ENCODE results near the gene LGMN. TPM values are rescaled to one million over a fixed set of nuclear protein-coding genes. Genes with fewer than 3 reads are reported as not detected.
A peak's percentile ranks its signal among the peaks of the same experiment; 100 is the strongest.

LGMN gene
- total RNA-seq, 2 donors from 2014 or later, result 3.6 to 16.5 TPM

GRCh38 chr14:92704821-92705220, 43.6 kb downstream of the LGMN start:
- Mint-ChIP-seq H3K36me3 (ENCODE audit: low read depth) (no peaks in the 10 kb centered on the region), H3K27ac (no peak overlapping the region), H3K4me1 (no peaks in the 10 kb centered on the region), H3K27me3 (peaks cover 6% of the 10 kb centered on the region), H3K9me3 (no peaks in the 10 kb centered on the region), H3K4me3 (no peak overlapping the region)
- ATAC-seq (replicated peaks), result no peak

DNA sequence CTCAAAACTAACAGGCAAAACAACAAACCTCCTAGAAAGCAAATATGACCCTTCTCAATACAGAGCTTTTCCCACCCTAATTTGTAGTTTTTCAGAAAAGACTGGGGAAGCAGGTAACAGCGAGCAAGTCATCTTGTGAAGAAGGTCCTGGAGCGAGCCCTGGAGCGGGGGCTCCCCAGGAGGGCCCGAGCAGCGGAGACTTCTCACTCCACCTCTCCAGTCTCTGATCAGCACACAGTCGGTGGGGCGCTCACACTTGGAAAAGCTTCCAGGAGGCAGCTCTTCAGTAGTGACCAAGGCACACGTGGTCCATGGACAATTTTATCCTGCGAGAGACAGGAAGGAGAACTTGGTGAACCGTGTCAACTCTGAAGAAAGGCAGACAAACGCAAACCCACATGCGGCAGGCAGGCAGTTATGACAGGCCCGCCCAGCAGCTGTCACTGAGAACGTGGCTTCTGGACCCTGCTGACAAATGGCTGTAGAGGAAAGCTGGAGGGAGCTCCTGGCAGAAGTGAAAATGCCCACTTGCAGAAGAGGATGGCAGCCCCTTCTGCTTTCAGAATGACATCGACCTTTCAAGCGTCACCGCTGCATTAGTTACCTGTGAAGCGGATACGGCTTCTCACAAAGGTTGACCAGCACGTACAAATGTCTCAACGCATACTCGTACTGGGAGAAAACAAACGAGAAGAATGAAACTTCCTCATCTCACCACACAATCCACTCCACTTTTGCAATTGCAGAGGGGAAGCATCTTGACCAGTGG, 44.2 kb downstream of the LGMN start:
- H3K36me3 Mint-ChIP-seq (ENCODE audit: low read depth), result no peaks in the 10 kb centered on the region
- H3K27ac Mint-ChIP-seq, result no peak overlapping the region
- no peak overlapping the region for H3K4me3 Mint-ChIP-seq
- H3K9me3 Mint-ChIP-seq, result no peaks in the 10 kb centered on the region
- ATAC-seq (replicated peaks), result no peak
- H3K27me3 Mint-ChIP-seq, result peaks cover 6% of the 10 kb centered on the region
- H3K4me1 Mint-ChIP-seq, result no peaks in the 10 kb centered on the region

DNA sequence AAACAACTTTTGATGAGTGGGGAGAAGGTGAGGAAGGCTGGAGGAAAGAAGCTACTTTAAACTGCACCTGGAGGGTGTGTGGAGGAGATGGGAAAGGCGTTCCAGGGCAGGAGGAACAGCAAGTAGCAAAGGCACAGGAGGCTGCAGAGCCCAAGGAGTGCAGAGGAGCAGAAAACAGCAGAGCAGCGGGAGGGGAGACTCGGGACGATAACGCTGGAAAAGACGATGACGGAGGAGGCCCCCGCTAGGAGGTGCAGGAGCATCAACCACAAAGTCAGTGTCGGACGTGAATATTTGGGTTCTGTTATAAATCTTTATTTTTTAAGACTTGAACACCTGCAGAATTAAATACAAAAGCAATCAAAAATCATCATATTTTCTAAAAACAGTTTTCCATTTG, 44.9 kb downstream of the LGMN start:
- H3K27ac Mint-ChIP-seq, result no peak overlapping the region
- no peak for ATAC-seq (replicated peaks)
- no peak overlapping the region for H3K4me3 Mint-ChIP-seq
- H3K27me3 Mint-ChIP-seq, result peaks cover 6% of the 10 kb centered on the region
- no peaks in the 10 kb centered on the region for H3K9me3 Mint-ChIP-seq
- no peaks in the 10 kb centered on the region for H3K4me1 Mint-ChIP-seq
- H3K36me3 Mint-ChIP-seq (ENCODE audit: low read depth), result no peaks in the 10 kb centered on the region

DNA sequence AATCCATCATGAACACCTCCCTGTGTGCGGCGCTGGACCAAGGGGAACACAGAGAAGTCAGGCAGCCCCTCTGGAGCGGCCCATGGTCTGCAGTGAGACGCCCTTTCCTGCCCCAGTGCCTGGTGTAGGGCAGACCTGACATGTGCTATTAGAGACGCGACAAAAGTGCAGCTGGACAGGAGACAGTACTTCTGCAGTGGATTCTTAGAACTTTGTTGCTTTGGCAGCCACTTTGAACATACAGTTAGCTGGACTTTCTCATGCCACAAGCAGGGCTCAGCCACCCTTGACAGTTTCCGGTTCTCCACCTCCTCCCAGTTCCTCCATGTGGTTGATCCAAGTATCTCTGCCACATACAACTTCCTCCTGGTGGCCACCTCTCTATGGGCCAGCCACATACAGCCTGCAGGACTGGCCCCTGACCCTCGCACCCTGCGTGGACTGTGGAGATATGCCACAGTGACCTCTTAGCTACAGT, 45.9 kb downstream of the LGMN start:
- Mint-ChIP-seq H3K4me1 (no peaks in the 10 kb centered on the region), H3K27me3 (peaks cover 6% of the 10 kb centered on the region), H3K4me3 (no peak overlapping the region), H3K9me3 (no peaks in the 10 kb centered on the region), H3K36me3 (ENCODE audit: low read depth) (no peaks in the 10 kb centered on the region), H3K27ac (no peak overlapping the region)
- no peak for ATAC-seq (replicated peaks)

DNA sequence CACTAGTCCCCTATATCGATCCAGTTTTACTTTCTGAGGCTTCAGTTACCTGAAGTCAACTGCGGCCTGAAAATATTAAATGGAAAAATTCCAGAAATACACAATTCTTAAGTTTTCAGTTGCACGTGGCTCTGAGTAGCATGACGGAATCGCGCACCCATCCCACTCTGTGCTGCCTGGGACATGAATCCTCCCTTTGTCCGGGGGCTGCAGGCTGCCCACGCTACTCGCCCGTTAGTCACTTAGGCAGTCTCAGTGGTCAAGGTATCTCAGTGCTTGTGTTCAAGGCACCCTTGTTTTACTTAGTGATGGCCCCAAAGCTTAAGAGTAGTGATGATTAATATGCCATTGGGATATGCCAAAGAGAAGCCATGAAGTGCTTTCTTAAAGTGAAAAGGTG, 46.6 kb downstream of the LGMN start:
- no peak for ATAC-seq (replicated peaks)
- Mint-ChIP-seq H3K9me3 (no peaks in the 10 kb centered on the region), H3K27ac (no peak overlapping the region), H3K4me1 (no peaks in the 10 kb centered on the region), H3K27me3 (peaks cover 6% of the 10 kb centered on the region), H3K36me3 (ENCODE audit: low read depth) (no peaks in the 10 kb centered on the region), H3K4me3 (no peak overlapping the region)

DNA sequence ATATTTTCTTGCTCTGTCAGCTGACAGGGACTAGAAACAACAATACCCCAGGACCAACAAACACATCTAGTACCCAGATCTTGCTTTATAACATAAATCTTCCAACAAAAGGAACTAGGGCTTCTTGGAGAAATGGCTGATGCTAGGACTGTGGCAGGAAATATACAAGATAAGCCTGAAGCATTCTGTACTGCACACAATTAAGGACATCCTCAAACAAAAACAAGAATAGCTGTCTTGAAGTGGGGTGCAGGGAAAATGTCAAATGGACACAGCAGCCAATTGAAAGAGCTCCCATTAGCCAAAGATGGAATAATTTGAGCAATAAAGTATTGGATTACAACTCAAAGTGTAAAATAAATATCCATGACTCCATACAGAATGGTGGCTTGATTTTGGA, 50.0 kb downstream of the LGMN start:
- Mint-ChIP-seq H3K36me3 (ENCODE audit: low read depth) (no peaks in the 10 kb centered on the region), H3K27ac (no peak overlapping the region), H3K27me3 (peaks cover 1% of the 10 kb centered on the region), H3K4me1 (peaks cover 5% of the 10 kb centered on the region), H3K9me3 (no peaks in the 10 kb centered on the region), H3K4me3 (no peak overlapping the region)
- no peak for ATAC-seq (replicated peaks)

GRCh38 chr14:92696366-92696765, 52.1 kb downstream of the LGMN start:
- Mint-ChIP-seq H3K36me3 (ENCODE audit: low read depth) (no peaks in the 10 kb centered on the region), H3K27ac (peak overlapping the region; percentile 34), H3K27me3 (no peaks in the 10 kb centered on the region), H3K4me1 (peaks cover 5% of the 10 kb centered on the region), H3K9me3 (no peaks in the 10 kb centered on the region), H3K4me3 (no peak overlapping the region)
- no peak for ATAC-seq (replicated peaks)

GRCh38 chr14:92695562-92695961, 52.9 kb downstream of the LGMN start:
- Mint-ChIP-seq H3K27ac (peak overlapping the region; percentile 34), H3K4me1 (peaks cover 5% of the 10 kb centered on the region), H3K36me3 (ENCODE audit: low read depth) (no peaks in the 10 kb centered on the region), H3K9me3 (no peaks in the 10 kb centered on the region), H3K27me3 (no peaks in the 10 kb centered on the region), H3K4me3 (no peak overlapping the region)
- ATAC-seq (replicated peaks), result no peak

DNA sequence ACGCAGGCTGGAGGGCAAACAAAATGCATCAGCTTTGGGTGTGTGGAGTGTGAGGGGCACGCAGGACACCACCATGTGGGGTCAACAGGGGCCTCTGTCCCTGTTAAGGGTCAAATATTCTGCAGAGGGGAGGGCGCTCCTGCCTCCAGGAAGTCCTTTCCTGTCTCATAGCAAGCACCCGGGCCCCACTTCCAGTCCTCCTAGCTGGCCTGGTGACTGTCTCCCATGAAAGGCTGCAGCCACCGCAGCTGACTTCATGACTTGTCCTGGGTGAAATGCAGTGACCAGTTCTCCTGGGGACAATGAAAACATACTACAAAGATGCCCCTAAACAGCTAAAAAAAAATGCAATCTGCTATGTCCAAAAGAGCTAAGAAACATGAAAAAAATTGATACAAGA, 53.6 kb downstream of the LGMN start:
- H3K27me3 Mint-ChIP-seq, result no peaks in the 10 kb centered on the region
- H3K27ac Mint-ChIP-seq, result no peak overlapping the region
- no peak for ATAC-seq (replicated peaks)
- no peaks in the 10 kb centered on the region for H3K9me3 Mint-ChIP-seq
- no peaks in the 10 kb centered on the region for H3K36me3 Mint-ChIP-seq (ENCODE audit: low read depth)
- peaks cover 5% of the 10 kb centered on the region for H3K4me1 Mint-ChIP-seq
- no peak overlapping the region for H3K4me3 Mint-ChIP-seq

GRCh38 chr14:92693998-92694795, 54.2 kb downstream of the LGMN start:
- peak; percentile 72 for ATAC-seq (replicated peaks)
- H3K4me1 Mint-ChIP-seq, result peaks cover 5% of the 10 kb centered on the region
- no peak overlapping the region for H3K4me3 Mint-ChIP-seq
- no peak overlapping the region for H3K27ac Mint-ChIP-seq
- H3K27me3 Mint-ChIP-seq, result no peaks in the 10 kb centered on the region
- H3K36me3 Mint-ChIP-seq (ENCODE audit: low read depth), result no peaks in the 10 kb centered on the region
- no peaks in the 10 kb centered on the region for H3K9me3 Mint-ChIP-seq

- ATAC-seq (replicated peaks), result peak; percentile 39
- H3K4me3 Mint-ChIP-seq, result no peak overlapping the region
- H3K27ac Mint-ChIP-seq, result no peak overlapping the region
- H3K36me3 Mint-ChIP-seq (ENCODE audit: low read depth), result no peaks in the 10 kb centered on the region
- H3K4me1 Mint-ChIP-seq, result peaks cover 5% of the 10 kb centered on the region
- no peaks in the 10 kb centered on the region for H3K27me3 Mint-ChIP-seq
- no peaks in the 10 kb centered on the region for H3K9me3 Mint-ChIP-seq
Observed at GRCh38 chr14:92692822-92693226, 55.6 kb downstream of the LGMN start.

- no peak overlapping the region for H3K27ac Mint-ChIP-seq
Observed at GRCh38 chr14:92690171-92691011, 58.0 kb downstream of the LGMN start.

GRCh38 chr14:92688434-92689375, 59.7 kb downstream of the LGMN start:
- H3K4me3 Mint-ChIP-seq, result no peak overlapping the region
- H3K27ac Mint-ChIP-seq, result no peak overlapping the region
- H3K9me3 Mint-ChIP-seq, result no peaks in the 10 kb centered on the region
- H3K4me1 Mint-ChIP-seq, result no peaks in the 10 kb centered on the region
- ATAC-seq (replicated peaks), result no peak
- no peaks in the 10 kb centered on the region for H3K27me3 Mint-ChIP-seq
- peaks cover 17% of the 10 kb centered on the region for H3K36me3 Mint-ChIP-seq (ENCODE audit: low read depth)

More at GRCh38 chr14:92690171-92691011, 58.0 kb downstream of the LGMN start:
- Mint-ChIP-seq H3K9me3 (no peaks in the 10 kb centered on the region), H3K36me3 (ENCODE audit: low read depth) (peaks cover 8% of the 10 kb centered on the region), H3K4me3 (no peak overlapping the region), H3K27me3 (no peaks in the 10 kb centered on the region), H3K4me1 (peaks cover 5% of the 10 kb centered on the region)
- no peak for ATAC-seq (replicated peaks)

Data from activated T-helper 17 cell treated with anti-CD3 and anti-CD28 coated beads, Interleukin-2, amount 50 U/mL, for 72 hours (primary cell).